GM21381 (cell line): Measurements from ENCODE around the gene MYL12A.
A peak's percentile ranks its signal among the peaks of the same experiment; 100 is the strongest.

Source experiments
- ATAC-seq: cut with Tn5 transposase; IDR thresholded peaks from one replicate; pipeline ENCODE4 v1.9.1; 2021; ENCODE audit warnings: mild to moderate bottlenecking, moderate library complexity; ENCODE audit not compliant: unreplicated experiment

Gene MYL12A

GRCh38 chr18:3224223-3224622 lies 23.4 kb upstream of the MYL12A start:
- ATAC-seq, result no peak

- no peak for ATAC-seq
Measured at GRCh38 chr18:3225588-3225987, 22.0 kb upstream of the MYL12A start.

GRCh38 chr18:3226048-3226447 lies 21.6 kb upstream of the MYL12A start:
- no peak for ATAC-seq

GRCh38 chr18:3230401-3231334 lies 16.9 kb upstream of the MYL12A start:
- no peak for ATAC-seq

DNA sequence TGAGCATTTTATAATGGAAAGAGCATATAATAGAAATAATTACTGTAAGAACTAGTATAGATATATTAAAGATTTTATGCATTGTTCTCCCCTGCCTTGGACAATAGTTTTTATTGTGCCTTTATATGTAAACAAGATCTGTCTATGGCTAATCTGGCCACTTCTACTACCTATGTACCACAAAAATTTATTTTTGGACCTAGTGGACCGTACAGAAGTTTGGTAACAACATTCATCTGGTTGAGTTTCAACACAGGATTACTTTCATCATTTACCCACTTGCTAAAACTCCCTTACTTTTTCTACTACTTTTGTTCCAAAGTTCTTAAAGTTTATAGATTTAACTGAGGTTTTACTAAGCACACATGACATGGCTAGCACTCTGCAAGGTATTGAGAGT lies 14.6 kb upstream of the MYL12A start:
- ATAC-seq, result no peak

GRCh38 chr18:3233433-3234168 lies 14.0 kb upstream of the MYL12A start:
- ATAC-seq, result no peak

GRCh38 chr18:3234457-3234856 lies 13.1 kb upstream of the MYL12A start:
- ATAC-seq, result no peak

DNA sequence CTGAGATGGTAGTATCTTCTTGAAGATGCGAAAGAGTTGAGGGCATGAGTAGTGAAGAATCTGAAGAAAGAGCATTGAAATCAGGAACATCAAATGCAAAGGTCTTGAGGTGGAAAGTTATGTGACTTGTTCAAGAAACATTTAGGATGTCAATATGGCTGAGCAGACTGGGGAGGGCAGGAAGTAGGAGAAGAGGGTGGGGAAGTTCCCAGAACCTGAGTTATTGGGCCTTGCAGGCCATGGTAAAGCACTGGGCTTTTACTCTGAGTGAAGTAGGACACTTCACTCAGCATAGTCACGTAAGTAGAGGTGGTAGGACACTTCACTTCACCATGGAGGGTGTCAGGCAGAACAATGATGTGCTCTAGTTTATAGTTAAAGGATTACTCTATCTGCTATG lies 11.8 kb upstream of the MYL12A start:
- no peak for ATAC-seq

DNA sequence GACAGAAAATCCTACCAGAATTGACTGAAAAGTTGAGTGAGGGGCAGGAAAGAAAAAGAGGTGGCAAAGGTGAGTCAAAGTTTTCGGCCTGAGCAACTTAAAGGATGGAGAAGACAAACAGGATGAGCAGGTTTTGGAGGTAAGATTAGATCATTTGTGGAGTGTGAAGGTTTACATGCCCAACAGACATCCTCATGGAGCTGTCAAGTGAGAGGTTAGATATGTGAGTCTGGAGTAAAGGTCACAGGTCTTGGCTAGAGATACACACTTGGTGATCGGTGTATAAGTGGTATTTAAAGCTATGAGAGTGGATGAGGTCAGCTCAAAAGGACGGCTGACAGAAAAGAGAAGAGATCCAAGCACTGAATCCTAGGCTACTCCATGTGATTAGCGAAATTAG lies 11.1 kb upstream of the MYL12A start:
- ATAC-seq, result no peak

DNA sequence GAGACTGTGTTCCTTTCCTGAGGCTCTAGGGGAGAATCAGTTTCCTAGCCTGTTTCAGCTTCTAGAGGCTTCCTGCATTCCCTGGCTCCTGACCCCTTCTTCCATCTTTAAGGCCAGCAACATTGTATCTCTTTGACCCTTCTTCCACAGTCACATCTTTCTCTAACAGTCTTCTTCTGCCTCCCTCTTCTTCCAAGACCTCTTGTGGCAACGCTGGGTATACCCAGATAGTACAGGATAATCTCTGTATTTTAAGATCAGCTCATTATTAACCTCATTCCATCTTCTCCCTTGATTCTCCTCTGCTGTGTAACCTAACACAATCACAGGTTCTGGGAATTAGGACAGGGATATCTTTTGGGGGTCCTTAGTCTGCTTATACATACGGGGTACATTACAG lies 8.9 kb upstream of the MYL12A start:
- ATAC-seq, result no peak

GRCh38 chr18:3245185-3245564 lies 2.4 kb upstream of the MYL12A start:
- ATAC-seq, result no peak

DNA sequence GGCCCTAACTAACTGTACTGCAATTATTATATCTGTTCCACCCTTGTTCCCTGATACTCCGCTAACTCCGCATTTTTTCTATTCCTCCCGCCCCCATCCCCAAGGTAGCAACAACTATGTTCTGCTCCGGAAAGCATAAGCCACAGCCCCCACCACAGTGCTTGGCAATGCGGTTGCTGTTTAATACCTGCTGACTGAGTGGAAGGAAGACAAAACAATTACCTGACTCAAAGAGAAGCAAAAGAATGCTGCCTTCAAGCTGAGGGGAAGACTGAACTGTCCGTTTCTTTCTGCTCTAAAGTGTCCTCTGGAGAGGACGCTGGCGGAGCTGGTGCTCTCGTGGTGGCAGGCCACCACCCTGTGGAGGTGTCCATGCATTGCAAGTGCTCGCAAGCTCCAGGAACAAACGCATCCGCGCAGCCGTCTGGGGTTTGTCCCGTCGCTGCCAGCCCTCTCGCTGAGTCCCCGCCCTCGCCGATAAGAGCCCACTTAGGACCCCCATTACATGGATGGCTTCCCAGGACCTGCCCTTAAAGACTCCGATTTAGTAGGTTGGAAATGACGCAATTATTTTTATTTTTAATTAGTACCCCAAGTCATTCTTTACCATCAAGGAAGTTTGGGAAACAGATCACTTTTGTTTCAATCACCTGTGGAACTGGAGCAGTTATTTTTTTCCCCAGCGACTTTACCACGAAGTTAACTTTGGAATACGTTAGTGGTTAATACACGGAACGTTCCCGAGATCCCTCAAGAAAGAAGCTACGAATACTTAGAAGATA lies 1.6 kb upstream of the MYL12A start:
- peak; percentile 46 for ATAC-seq

DNA sequence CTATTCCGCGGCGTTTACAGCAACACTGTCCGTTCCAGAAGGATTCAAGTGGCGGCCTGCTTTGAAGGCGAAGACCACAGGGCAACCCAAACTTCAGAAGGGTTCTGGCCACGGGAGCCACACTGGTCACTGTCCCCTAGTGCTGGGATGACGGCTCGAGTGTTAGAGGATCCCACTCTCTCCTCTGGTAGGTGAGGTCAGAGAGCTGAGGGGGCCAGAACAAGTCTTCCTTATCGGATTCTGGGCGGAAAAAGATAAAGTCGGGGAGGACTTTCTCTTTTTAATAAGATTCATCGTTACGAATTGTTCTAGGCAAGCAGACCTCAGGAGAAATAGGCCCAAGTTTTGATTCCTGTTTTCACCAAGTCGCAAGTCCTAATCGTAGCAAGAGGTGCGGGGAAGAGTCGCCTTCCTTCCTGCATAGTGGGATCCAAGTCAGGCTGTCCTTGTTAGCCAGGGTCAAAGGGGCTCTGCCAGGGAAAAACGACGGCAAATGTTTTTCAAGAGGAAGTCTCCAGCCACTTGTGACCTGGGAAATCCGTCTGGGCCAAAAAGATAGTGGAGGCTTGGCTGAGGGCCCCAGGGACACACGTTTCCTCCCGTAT lies 864 bp upstream of the MYL12A start:
- ATAC-seq, result no peak

GRCh38 chr18:3248062-3248657 lies 559 bp downstream of the MYL12A start:
- ATAC-seq, result no peak

DNA sequence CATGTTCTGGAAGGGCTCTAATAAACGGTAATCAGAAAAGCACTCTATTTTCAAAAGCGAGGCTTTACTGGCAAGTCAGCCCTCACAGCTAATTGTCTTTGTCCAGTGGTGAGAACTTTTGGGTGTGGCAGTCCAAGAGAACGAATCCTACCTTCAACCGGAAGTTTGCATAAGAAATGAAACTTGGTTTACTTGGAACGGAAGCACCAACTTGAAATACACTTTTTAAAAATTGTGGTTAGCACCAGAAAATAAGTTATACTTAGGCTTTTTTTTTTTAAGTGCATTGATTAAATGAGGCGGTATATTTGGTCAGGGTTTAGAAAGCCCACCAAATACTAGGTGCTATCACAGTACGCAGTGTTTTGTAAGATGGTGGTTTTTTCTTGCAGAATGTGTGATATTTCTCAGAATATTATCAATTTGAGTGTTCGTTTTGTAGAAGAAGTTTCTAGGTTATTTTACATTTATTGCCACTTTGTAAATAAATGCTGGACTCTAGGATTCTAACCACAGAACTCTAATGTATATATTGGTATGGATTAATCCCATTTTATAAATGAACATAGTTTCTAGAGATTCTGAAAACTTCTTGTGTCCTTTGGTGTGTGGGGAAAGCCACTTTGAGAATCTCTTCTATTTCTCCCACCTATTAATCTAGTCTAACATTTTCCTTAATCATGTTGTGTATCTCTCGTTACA lies 1.2 kb downstream of the MYL12A start:
- ATAC-seq, result no peak

- no peak for ATAC-seq
Measured at GRCh38 chr18:3250237-3251107, 2.9 kb downstream of the MYL12A start.

- no peak for ATAC-seq
Measured at GRCh38 chr18:3251249-3251962, 3.8 kb downstream of the MYL12A start.

DNA sequence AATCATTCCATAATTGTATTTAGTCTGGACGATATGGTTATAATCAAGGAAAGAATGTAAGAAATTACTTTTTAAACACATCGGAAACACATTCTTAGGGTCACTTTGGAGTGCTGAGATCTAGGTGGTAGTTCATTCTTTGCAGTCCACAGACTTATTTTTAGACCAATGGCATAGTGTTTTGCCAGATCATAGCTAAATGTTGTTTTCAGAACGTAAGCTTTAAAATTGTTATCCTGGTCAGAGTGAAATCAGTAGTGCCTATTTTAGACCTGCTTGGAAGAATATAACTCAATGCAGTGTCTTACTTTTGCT lies 4.3 kb downstream of the MYL12A start:
- no peak for ATAC-seq

DNA sequence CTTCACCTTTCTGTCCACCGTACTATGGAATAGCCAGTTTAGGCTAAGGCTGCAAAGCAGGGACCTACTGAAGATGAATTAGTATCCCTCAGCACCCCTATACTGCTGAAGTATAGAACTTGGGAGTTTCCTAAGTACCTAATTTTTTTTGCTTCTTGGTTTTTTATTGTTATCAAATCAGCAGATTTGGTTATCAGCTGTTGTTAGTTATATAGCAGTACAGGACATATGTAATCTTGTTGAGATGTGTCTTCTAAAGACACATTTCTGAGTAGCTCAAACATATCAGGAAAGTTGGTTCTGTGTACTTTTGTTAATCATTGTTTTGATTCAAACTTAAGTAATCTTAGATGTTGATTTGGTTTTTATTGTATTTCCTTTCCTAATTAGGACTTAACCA lies 5.2 kb downstream of the MYL12A start:
- ATAC-seq, result no peak
